Activated T-helper 2 cell treated with anti-CD3 and anti-CD28 coated beads, Interferon-gamma antibody, Interleukin-2, Interleukin-4, amounts not matched to agents 10 μg/mL and 5 μg/mL and 100 μg/mL, durations not matched to agents 14 hours and 24 hours and 36 hours (primary cell): ENCODE data around the gene CD53. TPM values are rescaled to one million over a fixed set of nuclear protein-coding genes. Genes with fewer than 3 reads are reported as not detected.
A peak's percentile ranks its signal among the peaks of the same experiment; 100 is the strongest.
"Not testable (repeated sequence)": the region's sequence is repeated elsewhere in the genome, so short reads cannot be mapped to it uniquely, and the experiment has no call there.

ENCODE experiments used
- DNase-seq: peaks from one replicate; pipeline ENCODE4 v3.0.0; 2021; ENCODE audit warnings: low spot score
- H3K27ac Mint-ChIP-seq: one replicate; pipeline ENCODE4 v1.8.0; 2021; ENCODE audit warnings: mixed read lengths
- H3K27me3 Mint-ChIP-seq: one replicate; pipeline ENCODE4 v1.8.0; 2021; ENCODE audit warnings: low read depth, mixed read lengths
- H3K36me3 Mint-ChIP-seq: one replicate; pipeline ENCODE4 v1.8.0; 2021; ENCODE audit warnings: low read depth, mixed read lengths
- H3K4me1 Mint-ChIP-seq: one replicate; pipeline ENCODE4 v1.8.0; 2021; ENCODE audit warnings: low read depth, mixed read lengths
- H3K4me3 Mint-ChIP-seq: one replicate; pipeline ENCODE4 v1.8.0; 2021; ENCODE audit warnings: low read depth, mild to moderate bottlenecking, moderate library complexity, mixed read lengths
- H3K9me3 Mint-ChIP-seq: one replicate; pipeline ENCODE4 v1.8.0; 2021; ENCODE audit warnings: mixed read lengths
- intact Hi-C: fragments of 100-400 bp; cut with micrococcal nuclease; formaldehyde crosslinking; loops from one replicate; pipeline ENCODE4 v1.15.1; 2023
- total RNA-seq: library from RNA; stranded (reverse); gene quantifications from 2 replicates; pipeline ENCODE4 v1.2.3, GENCODE V29; 2022

CD53 gene, protein sequence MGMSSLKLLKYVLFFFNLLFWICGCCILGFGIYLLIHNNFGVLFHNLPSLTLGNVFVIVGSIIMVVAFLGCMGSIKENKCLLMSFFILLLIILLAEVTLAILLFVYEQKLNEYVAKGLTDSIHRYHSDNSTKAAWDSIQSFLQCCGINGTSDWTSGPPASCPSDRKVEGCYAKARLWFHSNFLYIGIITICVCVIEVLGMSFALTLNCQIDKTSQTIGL
- 161 and 165 TPM in 2 replicates for total RNA-seq

DNA sequence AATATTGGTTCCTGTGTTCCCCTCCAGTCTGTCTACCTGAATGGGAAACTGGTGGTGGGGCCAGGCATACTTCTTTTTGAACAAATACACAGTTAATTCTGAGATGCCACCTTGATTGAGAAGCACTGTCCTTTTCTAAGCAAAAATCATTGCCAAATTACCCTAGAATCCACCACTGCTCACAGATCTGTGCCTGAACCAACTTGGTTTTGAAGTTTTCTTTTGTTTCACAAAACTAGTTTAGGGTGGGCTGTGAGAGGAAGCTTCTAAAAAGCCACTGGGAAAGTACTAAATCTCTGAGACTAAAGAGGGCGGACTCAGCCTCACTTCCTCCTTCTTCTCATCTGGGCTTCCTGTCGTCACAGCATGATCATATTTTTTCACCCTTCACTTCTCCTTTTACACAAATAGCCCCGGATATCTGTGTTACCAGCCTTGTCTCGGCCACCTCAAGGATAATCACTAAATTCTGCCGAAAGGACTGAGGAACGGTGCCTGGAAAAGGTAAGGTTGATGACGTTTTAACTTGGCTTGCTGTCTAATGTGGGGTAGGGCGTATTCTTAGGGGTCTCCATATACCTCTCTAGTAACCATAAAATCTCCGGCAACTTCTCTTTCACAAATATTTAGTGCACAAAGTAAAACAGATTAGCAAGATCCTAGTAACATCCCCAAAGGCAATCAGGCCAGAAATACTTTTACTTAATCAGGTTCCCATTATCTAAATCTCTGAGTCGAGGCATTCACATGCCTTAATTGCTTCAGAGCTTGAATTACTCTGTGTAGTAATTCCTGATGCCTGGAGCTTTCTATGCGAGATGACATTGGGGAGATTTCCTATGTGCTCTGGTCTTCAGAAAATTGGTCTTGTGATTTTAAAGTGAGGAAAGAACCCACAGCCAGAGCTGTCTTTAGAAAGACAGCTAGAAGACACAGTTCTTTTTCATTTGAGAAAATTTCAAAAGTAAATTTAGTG, at the start of gene CD53:
CD53 (plus strand) TSS at position 404 of the 976 bp plus-strand sequence. CDS start 18,261 bp downstream, outside the sequence.
- peaks cover 36% of the 10 kb centered on the region for H3K36me3 Mint-ChIP-seq
- no peaks in the 10 kb centered on the region for H3K27me3 Mint-ChIP-seq
- intact Hi-C loops: loop anchor here (1.0 to 10.0 kb wide), 5 partner anchors 8 to 752 kb away; partner anchors contain the start of gene C1orf162
- DNase-seq: peak; percentile 39
- H3K4me1 Mint-ChIP-seq: peaks cover 34% of the 10 kb centered on the region
- peak within 1 kb of the TSS; percentile 98 for H3K27ac Mint-ChIP-seq
- peaks cover 7% of the 10 kb centered on the region for H3K9me3 Mint-ChIP-seq
- H3K4me3 Mint-ChIP-seq: peak within 1 kb of the TSS; percentile 98

DNA sequence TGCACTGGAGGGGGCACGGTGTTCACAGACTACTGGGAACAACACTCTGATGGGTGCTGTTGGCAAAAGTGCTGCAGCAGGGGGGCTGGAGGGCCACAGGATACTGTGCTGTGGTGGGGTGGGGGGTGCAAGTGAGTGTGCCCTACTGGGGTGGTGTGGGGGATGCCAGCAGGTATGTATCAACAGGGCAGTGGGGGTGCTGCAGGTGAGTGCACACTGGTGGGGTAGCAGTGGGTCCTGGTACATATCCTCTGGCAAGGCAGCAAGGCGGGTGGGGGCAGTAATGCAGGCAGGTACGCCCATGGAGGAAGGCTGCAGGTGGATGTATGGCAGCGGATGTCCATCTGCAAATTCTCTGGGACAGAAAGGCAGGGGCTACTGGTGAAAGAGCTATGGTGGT, 48.8 kb upstream of the CD53 start:
- Mint-ChIP-seq H3K4me3 (no peak overlapping the region), H3K36me3 (no peaks in the 10 kb centered on the region), H3K9me3 (peaks cover 8% of the 10 kb centered on the region), H3K27me3 (peaks cover 42% of the 10 kb centered on the region), H3K4me1 (no peaks in the 10 kb centered on the region), H3K27ac (no peak overlapping the region)
- DNase-seq: no peak
- intact Hi-C loops: no loop called here

DNA sequence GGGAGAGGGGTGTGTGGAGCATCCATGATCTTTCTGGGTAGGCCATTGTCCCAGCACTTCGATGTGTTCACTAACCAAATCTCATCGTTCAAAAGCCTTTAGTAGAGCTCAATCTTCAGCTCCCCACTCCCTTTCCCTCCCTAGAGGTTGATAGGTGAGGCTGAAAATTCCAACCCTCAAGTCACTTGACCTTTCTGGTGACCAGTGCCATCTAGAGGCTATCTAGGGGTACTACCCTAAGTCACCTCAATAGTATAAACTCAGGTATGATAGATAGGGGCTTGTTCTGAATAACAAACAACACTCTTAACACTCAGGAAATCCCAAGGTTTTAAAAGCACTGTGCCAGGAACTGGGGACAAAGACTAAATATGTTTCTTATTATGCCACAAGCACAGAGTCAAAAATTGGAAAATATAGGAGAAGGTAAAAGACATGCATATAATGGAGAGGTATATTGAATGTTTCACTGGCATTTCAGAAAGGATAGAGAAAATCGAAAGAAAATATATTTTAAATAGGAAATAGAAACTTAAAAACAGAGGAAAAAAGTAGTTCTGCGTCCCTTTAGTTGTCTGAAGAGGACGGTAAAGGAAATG, 42.9 kb upstream of the CD53 start:
- intact Hi-C loops: loop anchor here (5.0 kb wide), 1 partner anchor 482 kb away; no protein-coding TSS in a partner anchor
- Mint-ChIP-seq H3K27me3 (peaks cover 45% of the 10 kb centered on the region), H3K9me3 (no peaks in the 10 kb centered on the region), H3K36me3 (no peaks in the 10 kb centered on the region), H3K4me1 (peaks cover 3% of the 10 kb centered on the region), H3K4me3 (no peak overlapping the region), H3K27ac (no peak overlapping the region)
- DNase-seq: peak; percentile 10

DNA sequence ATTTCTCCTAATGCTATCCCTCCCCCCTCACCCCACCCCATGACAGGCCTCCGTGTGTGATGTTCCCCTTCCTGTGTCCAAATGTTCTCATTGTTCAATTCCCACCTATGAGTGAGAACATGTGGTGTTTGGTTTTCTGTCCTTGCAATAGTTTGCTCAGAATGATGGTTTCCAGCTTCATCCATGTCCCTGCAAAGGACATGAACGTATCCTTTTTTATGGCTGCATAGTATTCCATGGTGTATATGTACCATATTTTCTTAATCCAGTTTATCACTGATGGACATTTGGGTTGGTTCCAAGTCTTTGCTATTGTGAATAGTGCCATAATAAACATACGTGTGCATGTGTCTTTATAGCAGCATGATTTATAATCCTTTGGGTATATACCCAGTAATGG, 39.2 kb upstream of the CD53 start:
- not testable (repeated sequence) for H3K9me3 Mint-ChIP-seq

GRCh38 chr1:110846861-110847260, 26.1 kb upstream of the CD53 start:
- Mint-ChIP-seq H3K9me3 (peaks cover 4% of the 10 kb centered on the region), H3K27ac (no peak overlapping the region), H3K27me3 (peaks cover 22% of the 10 kb centered on the region), H3K4me1 (peaks cover 2% of the 10 kb centered on the region), H3K36me3 (no peaks in the 10 kb centered on the region), H3K4me3 (no peak overlapping the region)
- no peak for DNase-seq
- intact Hi-C loops: no loop called here

More for the DNA sequence above, 39.2 kb upstream of the CD53 start:
- intact Hi-C loops, H3K36me3 Mint-ChIP-seq, H3K4me1 Mint-ChIP-seq, H3K4me3 Mint-ChIP-seq, DNase-seq, H3K27ac Mint-ChIP-seq: not testable (repeated sequence)
- peaks cover 38% of the 10 kb centered on the region for H3K27me3 Mint-ChIP-seq

DNA sequence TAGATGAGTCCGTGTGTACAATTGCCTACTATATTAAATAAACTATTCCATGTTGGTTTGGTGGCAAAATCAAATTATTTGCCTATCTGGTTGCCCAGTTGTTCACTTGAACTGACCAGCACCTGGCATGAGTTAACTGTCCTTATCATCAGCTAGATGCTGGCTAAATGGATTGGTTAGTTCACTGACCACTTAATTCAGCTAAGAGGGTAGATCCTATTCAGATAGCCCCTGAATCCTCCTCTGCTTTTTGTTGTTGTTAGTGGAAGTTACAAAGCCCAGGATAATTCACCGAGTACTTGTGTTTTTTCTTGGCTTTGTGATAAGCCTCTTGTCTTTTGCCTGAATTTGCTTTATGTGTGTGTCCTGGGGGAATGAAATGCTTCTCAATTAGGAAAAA, 22.8 kb upstream of the CD53 start:
- no peak overlapping the region for H3K4me3 Mint-ChIP-seq
- H3K9me3 Mint-ChIP-seq: no peaks in the 10 kb centered on the region
- peaks cover 18% of the 10 kb centered on the region for H3K27me3 Mint-ChIP-seq
- peaks cover 7% of the 10 kb centered on the region for H3K4me1 Mint-ChIP-seq
- no peaks in the 10 kb centered on the region for H3K36me3 Mint-ChIP-seq
- intact Hi-C loops: no loop called here
- no peak for DNase-seq
- no peak overlapping the region for H3K27ac Mint-ChIP-seq

DNA sequence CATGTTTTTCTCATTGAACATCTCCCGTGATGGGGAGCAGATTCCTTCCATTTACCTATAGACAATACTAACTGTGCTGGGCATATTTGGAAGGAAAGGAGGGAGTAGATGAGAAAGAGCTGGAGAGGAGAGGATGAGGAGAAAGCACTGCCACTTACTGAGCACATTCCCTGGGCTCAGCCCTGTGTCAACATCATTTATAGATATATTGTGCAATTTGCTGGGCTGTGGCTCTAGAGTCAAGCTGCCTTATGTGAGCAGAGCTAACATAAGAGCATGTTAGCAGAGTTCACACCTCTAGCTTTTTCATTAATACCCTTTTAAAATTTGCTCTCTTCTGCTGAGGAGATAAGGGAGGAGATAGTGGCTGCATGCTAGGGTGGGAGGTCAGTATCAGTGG, 22.3 kb upstream of the CD53 start:
- intact Hi-C loops: no loop called here
- Mint-ChIP-seq H3K27me3 (peaks cover 20% of the 10 kb centered on the region), H3K36me3 (no peaks in the 10 kb centered on the region), H3K27ac (no peak overlapping the region), H3K4me1 (peaks cover 7% of the 10 kb centered on the region), H3K4me3 (no peak overlapping the region), H3K9me3 (no peaks in the 10 kb centered on the region)
- DNase-seq: no peak

- Mint-ChIP-seq H3K27me3 (peaks cover 11% of the 10 kb centered on the region), H3K9me3 (no peaks in the 10 kb centered on the region), H3K27ac (no peak overlapping the region), H3K4me1 (peaks cover 7% of the 10 kb centered on the region), H3K4me3 (no peak overlapping the region), H3K36me3 (no peaks in the 10 kb centered on the region)
- no peak for DNase-seq
- intact Hi-C loops: no loop called here
These were observed 19.8 kb upstream of the CD53 start for GRCh38 chr1:110853135-110853534.

DNA sequence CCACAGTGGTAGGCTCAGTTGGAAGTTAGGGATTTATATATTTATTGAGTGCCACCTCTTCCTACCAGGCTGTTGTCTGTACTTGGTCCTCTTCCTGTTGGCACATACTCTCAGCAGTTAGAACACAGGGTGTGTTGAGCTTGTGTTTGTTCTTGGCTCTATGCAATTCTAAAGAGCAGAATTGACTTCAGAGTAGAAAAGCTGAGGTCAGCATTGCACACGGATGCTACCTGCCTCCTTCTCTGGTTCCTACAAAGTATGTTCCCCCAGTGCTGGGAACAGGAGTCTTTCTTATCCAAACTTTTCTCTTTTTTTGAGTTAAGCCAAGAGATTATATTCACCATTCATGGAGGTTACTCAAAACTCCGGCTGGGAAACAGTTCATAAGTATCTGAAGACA, 16.5 kb upstream of the CD53 start:
- peaks cover 9% of the 10 kb centered on the region for H3K27me3 Mint-ChIP-seq
- DNase-seq: no peak
- H3K27ac Mint-ChIP-seq: no peak overlapping the region
- H3K4me1 Mint-ChIP-seq: peaks cover 22% of the 10 kb centered on the region
- no peaks in the 10 kb centered on the region for H3K36me3 Mint-ChIP-seq
- intact Hi-C loops: no loop called here
- H3K4me3 Mint-ChIP-seq: no peak overlapping the region
- no peaks in the 10 kb centered on the region for H3K9me3 Mint-ChIP-seq

GRCh38 chr1:110857964-110858948, 14.7 kb upstream of the CD53 start:
- peaks cover 14% of the 10 kb centered on the region for H3K9me3 Mint-ChIP-seq
- DNase-seq: no peak
- no peaks in the 10 kb centered on the region for H3K36me3 Mint-ChIP-seq
- H3K27me3 Mint-ChIP-seq: peaks cover 9% of the 10 kb centered on the region
- peaks cover 27% of the 10 kb centered on the region for H3K4me1 Mint-ChIP-seq
- H3K27ac Mint-ChIP-seq: peak overlapping the region; percentile 51
- H3K4me3 Mint-ChIP-seq: no peak overlapping the region
- intact Hi-C loops: no loop called here

DNA sequence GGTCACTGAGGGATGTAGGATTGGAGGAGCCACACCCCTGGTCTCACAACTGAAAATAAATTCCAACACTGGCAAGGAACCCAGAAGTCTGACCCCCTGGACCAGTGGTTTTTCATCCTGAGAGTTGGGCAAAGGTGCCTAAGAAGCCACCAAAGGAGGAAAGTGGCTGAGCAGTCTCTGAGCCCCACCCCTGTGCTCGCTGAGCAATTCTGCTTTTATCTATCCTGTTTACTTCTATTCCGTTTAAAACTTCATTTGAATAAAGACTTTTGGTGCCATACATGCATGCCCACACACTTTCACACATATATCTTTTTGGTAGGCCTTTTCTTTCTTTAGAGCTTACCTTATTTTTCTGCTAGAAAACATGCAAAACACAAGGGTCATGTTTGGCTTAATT, 13.9 kb upstream of the CD53 start:
- DNase-seq: no peak
- no peaks in the 10 kb centered on the region for H3K36me3 Mint-ChIP-seq
- H3K4me3 Mint-ChIP-seq: no peak overlapping the region
- peaks cover 18% of the 10 kb centered on the region for H3K9me3 Mint-ChIP-seq
- peaks cover 27% of the 10 kb centered on the region for H3K4me1 Mint-ChIP-seq
- H3K27me3 Mint-ChIP-seq: peaks cover 9% of the 10 kb centered on the region
- intact Hi-C loops: no loop called here
- no peak overlapping the region for H3K27ac Mint-ChIP-seq

DNA sequence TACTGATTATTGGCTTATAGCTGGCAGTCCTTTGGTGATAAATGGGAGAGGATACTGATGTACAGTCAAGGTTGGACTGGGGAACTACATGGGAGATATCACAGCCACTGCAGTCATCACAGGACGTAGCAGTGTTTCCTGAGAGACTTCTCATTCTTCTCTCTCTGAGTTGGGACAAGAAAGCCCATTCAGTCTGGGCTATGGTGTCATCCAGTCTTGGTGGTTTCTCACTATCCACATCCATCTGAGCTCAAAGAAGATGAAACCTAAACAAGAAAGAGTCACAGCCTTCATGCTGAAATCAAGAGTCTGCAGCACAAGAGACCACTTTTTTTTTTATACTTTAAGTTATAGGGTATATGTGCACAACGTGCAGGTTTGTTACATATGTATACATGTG, 12.8 kb upstream of the CD53 start:
- no peak overlapping the region for H3K4me3 Mint-ChIP-seq

More for the DNA sequence above, 12.8 kb upstream of the CD53 start:
- H3K9me3 Mint-ChIP-seq: peaks cover 28% of the 10 kb centered on the region
- peaks cover 2% of the 10 kb centered on the region for H3K27me3 Mint-ChIP-seq
- H3K27ac Mint-ChIP-seq: no peak overlapping the region
- DNase-seq: no peak
- intact Hi-C loops: no loop called here
- H3K36me3 Mint-ChIP-seq: peaks cover 5% of the 10 kb centered on the region
- H3K4me1 Mint-ChIP-seq: peaks cover 27% of the 10 kb centered on the region
